Thoracic aorta (tissue), 2 donors: ENCODE measurements around the gene FHIP2A. TPM values are rescaled to one million over a fixed set of nuclear protein-coding genes. Genes with fewer than 3 reads are reported as not detected.

ENCODE experiments used
- ATAC-seq: fragments of 150-250 bp; one replicate; pipeline ENCODE4 v1.8.0; 2017; ENCODE audit warnings: low read depth; ENCODE audit not compliant: insufficient number of reproducible peaks, low FRiP score
- DNase-seq: peaks from one replicate; pipeline ENCODE4 v3.0.0-alpha.2; 2020; ENCODE audit warnings: low spot score
- H3K27ac ChIP-seq, 2 donors: fragments of 200-600 bp; sonication (generic); 1 replicate in 1 of 2; 2 replicates in 1 of 2; pipeline ENCODE4 v1.5.1; 2016; ENCODE audit warnings: mild to moderate bottlenecking in 2 of 2, moderate library complexity in 2 of 2
- H3K27me3 ChIP-seq: fragments of 200-600 bp; sonication (generic); replicated peaks from 2 replicates; pipeline ENCODE4 v1.6.0; 2016; ENCODE audit warnings: mild to moderate bottlenecking; ENCODE audit not compliant: insufficient read depth
- H3K36me3 ChIP-seq: fragments of 200-600 bp; sonication (generic); one replicate; pipeline ENCODE4 v1.5.1; 2016
- H3K4me1 ChIP-seq, 2 donors: fragments of 200-600 bp; sonication (generic); 1 replicate in 1 of 2; 2 replicates in 1 of 2; pipeline versions ENCODE4 v1.5.1 to v1.6.0; 2016; ENCODE audit warnings: low read depth in 2 of 2, mild to moderate bottlenecking in 1 of 2; ENCODE audit not compliant: control insufficient read depth in 1 of 2
- H3K4me3 ChIP-seq: fragments of 200-600 bp; sonication (generic); 2 replicates; pipeline ENCODE4 v1.5.1; 2016; ENCODE audit warnings: mild to moderate bottlenecking
- H3K9me3 ChIP-seq: fragments of 200-600 bp; sonication (generic); 2 replicates; pipeline ENCODE4 v1.5.1; 2016
- total RNA-seq, 2 donors: library from RNA; depleted of rRNA; stranded (reverse); fragments of >200 nt; gene quantifications; one replicate each; pipeline versions ENCODE4 v1.1.0 to v1.2.3, GENCODE V29; 2016
- TF ChIP-seq, protein P1 (sequence below): fragments of 200-600 bp; sonication (generic); IDR thresholded peaks from one replicate; pipeline ENCODE4 v1.5.1; 2019; ENCODE audit warnings: antibody characterized with exemption

The FHIP2A gene
- total RNA-seq, 2 donors from 2014 or later, result 38.4 to 70.5 TPM

DNA sequence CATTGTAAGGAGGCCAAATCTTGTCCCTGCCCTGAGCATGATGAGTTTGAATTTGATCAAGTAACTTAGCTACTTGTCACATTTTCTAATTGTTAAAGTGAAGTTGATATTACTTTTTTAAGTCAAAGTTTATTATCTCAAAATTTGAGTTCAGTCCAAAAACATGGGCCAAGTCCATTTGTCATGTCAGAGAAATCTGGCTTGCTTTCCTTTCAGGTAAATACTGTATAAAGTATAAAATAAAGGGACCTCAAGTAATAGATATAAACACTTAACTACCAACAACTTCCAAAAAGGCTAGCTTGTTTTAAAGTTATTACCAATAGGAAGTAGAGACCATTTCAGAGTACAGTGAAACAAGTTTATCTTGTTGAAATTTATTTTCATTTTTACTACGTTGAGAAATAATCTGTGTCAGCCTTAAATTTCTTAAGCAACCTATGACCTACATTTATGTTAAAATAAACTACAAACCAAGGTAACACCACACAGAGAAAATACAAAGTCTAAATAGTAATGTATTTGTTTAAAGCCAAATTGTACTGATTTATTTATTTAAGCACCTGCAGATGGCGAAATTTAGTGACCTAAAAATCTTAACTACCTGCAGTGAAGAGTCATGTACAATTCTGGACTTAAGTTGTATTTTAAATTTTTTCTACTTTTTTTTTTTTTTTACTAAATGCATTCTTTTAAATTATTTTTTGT is 36.5 kb downstream of the FHIP2A start:
- peaks cover 12 to 26% of the 10 kb centered on the region in 2 donors for H3K4me1 ChIP-seq
- ATAC-seq (no peak), DNase-seq (no peak)
- no peak overlapping the region for H3K4me3 ChIP-seq
- H3K27ac ChIP-seq, result peak overlapping the region in 1 of 2 donors; percentile 72
- TF ChIP-seq, protein P1, sequence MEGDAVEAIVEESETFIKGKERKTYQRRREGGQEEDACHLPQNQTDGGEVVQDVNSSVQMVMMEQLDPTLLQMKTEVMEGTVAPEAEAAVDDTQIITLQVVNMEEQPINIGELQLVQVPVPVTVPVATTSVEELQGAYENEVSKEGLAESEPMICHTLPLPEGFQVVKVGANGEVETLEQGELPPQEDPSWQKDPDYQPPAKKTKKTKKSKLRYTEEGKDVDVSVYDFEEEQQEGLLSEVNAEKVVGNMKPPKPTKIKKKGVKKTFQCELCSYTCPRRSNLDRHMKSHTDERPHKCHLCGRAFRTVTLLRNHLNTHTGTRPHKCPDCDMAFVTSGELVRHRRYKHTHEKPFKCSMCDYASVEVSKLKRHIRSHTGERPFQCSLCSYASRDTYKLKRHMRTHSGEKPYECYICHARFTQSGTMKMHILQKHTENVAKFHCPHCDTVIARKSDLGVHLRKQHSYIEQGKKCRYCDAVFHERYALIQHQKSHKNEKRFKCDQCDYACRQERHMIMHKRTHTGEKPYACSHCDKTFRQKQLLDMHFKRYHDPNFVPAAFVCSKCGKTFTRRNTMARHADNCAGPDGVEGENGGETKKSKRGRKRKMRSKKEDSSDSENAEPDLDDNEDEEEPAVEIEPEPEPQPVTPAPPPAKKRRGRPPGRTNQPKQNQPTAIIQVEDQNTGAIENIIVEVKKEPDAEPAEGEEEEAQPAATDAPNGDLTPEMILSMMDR, result no peak
- H3K27me3 ChIP-seq, result no peaks in the 10 kb centered on the region
- peaks cover 27% of the 10 kb centered on the region for H3K36me3 ChIP-seq
- no peaks in the 10 kb centered on the region for H3K9me3 ChIP-seq

DNA sequence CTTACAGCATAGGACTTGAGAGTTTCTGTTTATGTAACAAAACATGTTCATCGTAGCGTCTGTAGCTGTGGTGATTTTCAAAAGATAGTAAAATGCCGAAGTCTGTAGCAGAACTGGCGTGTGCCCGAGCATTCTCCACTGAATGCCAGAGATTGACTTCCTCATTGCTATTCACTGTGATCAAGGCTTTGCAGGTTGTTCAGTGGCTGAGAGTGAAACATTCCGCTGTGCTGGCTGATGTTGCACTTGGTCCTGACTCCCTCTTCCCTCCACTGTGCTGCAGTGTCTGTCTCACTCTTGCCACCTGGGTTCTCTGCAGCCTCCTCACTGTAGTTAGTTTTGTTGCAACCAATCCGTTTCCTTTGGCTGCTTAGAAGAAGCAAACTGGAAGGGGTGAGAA is 37.6 kb downstream of the FHIP2A start:
- TF ChIP-seq, protein P1, result no peak

DNA sequence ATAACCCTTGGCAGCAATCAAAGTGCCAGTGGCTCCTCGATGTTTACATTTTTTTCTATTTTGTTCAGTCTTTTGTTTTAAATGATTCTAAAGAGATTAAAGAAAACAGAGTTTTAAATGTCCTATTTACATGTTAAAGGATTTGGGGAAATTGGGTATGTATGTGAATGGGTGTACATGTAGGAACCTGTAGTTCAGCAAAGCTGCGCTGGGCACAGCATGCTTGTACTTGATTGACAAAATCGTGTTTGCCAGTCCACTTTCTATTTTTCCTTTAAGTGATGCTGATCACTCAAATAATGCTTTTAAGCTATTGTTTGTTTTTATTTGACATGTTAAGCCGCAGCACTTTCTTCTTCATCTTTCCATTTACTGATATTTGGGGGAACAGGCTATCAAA is 40.9 kb downstream of the FHIP2A start:
- peaks cover 21% of the 10 kb centered on the region for H3K36me3 ChIP-seq
- peaks cover 0 to 5% of the 10 kb centered on the region in 2 donors for H3K4me1 ChIP-seq

More for the DNA sequence above, 37.6 kb downstream of the FHIP2A start:
- Histone ChIP-seq H3K36me3 (peaks cover 27% of the 10 kb centered on the region), H3K4me3 (no peak overlapping the region), H3K4me1 (peaks cover 12 to 26% of the 10 kb centered on the region in 2 donors), H3K9me3 (no peaks in the 10 kb centered on the region), H3K27ac (no peak overlapping the region), H3K27me3 (no peaks in the 10 kb centered on the region)
- no peak for DNase-seq
- ATAC-seq, result no peak

DNA sequence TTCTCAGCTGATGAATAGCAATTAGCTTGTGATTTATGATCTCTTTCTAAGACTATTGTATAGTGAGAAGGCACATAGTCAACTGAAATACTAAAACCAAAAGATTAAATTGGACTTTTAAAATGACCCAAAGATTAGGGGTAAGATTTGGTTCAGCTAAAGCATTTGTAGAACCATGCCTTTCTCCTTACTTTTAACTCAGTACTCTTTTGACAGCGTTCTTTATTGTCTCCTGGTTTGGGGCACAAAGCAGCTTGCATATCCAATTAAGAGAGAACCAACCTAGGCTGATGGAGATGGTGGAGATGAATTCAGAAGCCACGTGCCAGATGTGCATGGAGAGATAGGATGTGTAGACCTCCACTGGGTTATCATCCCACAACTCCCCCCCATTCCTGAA is 45.8 kb downstream of the FHIP2A start:
- DNase-seq (no peak), ATAC-seq (no peak)
- Histone ChIP-seq H3K9me3 (no peaks in the 10 kb centered on the region), H3K4me1 (peaks cover 11 to 13% of the 10 kb centered on the region in 2 donors), H3K36me3 (no peaks in the 10 kb centered on the region), H3K27ac (no peak overlapping the region), H3K4me3 (no peak overlapping the region), H3K27me3 (no peaks in the 10 kb centered on the region)
- TF ChIP-seq, protein P1, result no peak

More for the DNA sequence above, 40.9 kb downstream of the FHIP2A start:
- TF ChIP-seq, protein P1, result no peak
- H3K27ac ChIP-seq, result no peak overlapping the region
- no peak overlapping the region for H3K4me3 ChIP-seq
- ATAC-seq (no peak), DNase-seq (no peak)
- no peaks in the 10 kb centered on the region for H3K27me3 ChIP-seq
- no peaks in the 10 kb centered on the region for H3K9me3 ChIP-seq

DNA sequence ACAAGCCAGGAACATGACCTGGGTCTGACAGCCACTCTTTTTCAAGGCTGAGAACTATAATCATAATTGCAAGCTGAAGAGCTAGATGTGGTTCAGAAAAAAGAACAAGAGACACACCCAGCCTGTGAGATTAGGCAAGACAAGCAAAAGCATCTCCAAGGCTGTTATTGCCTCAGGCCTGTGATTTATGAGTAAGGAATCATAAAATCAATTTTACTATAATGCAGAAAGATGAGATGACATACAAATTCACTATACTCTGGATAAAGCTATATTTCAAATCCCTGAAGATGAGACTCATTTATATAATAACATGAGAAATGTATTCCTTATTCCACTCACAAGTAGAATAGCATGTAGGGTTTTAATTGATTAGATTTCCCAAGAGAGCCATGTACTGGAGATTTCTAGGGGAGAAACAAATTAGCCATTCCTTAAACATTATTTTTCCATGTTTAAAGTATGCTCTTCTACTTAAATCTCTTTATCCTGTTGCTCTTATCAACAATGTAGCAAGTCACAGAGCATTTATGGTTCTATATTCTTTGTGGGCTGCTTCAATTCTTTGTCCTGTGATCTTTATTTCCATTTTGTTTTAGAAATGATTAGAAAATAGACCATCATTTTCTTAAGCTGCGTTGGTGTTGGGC is 47.4 kb downstream of the FHIP2A start:
- Histone ChIP-seq H3K4me1 (peaks cover 11 to 13% of the 10 kb centered on the region in 2 donors), H3K27me3 (no peaks in the 10 kb centered on the region), H3K9me3 (no peaks in the 10 kb centered on the region), H3K27ac (peak overlapping the region; percentile 19 to 28), H3K36me3 (no peaks in the 10 kb centered on the region), H3K4me3 (no peak overlapping the region)
- no peak for ATAC-seq
- no peak for DNase-seq
- TF ChIP-seq, protein P1, result no peak
